Stimulated activated CD4-positive, alpha-beta T cell treated with anti-CD3 and anti-CD28 coated beads, Interleukin-1b, Interleukin-23, amount 100 ng/mL, for 24 hours (primary cell): Measurements from ENCODE around the gene MRPL12.

ENCODE experiments used
- DNase-seq, 4 experiments: peaks; one replicate each; pipeline ENCODE4 v3.0.0-alpha.2; 2020; ENCODE audit warnings: low read depth in 4 of 4, low spot score in 1 of 4

The MRPL12 gene

GRCh38 chr17:81715107-81715871 is 12.1 kb downstream of the MRPL12 start:
- no peak for DNase-seq

- no peak for DNase-seq
These were observed 12.9 kb downstream of the MRPL12 start for GRCh38 chr17:81715872-81716673.

DNA sequence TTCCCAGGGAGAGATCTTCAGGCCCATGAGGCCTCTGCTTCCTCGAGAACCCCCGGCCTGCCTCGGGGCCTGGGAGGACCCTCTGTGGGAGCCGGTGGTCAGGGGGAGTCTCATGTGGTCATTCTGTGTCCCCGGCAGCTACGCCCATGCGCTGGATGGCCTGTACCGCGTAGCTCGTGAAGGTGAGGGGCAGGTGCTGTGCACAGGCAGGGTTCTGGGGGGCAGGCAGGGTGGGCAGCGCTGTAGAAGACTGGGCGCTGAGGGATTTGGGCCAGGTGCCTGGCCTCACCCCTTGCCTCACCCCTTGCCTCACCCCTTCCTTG is 13.5 kb downstream of the MRPL12 start:
- DNase-seq: no peak

DNA sequence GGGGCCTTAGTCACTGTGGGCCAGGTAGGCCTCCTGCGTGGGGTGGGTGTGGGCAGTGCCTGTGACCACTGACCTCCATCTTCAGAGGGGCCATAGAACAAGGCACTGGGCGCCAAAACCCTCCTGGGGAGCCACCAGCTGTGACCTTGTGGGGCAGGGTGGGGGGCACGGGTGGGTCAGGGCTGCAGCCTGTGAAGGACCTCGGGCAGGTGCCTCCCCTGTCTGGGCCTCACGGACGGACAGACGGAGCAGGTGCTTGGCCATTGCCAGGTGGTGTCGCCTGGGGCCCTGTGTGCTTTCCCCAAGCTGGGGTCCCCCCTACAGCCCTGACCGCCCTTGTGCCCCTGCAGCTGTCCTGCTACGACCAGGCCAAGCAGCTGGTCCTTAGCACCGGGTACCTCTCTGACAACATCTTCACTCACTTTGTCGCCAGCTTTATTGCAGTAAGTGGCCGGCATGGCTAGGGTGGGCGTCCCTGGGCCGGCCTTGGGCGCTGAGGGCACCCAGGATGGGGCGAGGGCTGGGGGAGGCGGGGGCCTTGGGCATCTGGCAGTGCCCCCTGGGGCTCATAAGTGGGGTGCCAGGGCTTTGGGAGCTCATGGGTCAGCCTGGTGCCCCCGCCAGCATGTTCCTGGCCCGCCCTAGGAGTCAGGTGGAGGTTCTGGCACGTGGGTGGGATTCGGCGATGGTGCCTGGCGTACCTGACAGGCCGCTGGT is 14.0 kb downstream of the MRPL12 start:
- no peak for DNase-seq

DNA sequence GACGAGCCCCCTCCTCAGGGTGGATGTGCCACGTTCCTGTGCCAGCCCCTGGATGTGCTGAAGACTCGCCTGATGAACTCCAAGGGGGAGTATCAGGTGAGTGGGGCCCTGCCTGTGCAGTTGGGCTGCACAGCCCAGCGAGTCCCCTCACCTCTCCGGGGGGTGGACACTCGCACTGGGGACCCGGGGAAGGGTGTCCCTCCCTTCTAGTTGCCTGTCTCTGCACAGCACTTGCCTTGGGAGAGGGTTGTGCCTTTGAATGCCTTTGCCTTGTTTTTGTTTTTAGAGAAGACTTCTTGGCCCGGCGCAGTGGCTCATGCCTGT is 14.6 kb downstream of the MRPL12 start:
- DNase-seq: no peak

DNA sequence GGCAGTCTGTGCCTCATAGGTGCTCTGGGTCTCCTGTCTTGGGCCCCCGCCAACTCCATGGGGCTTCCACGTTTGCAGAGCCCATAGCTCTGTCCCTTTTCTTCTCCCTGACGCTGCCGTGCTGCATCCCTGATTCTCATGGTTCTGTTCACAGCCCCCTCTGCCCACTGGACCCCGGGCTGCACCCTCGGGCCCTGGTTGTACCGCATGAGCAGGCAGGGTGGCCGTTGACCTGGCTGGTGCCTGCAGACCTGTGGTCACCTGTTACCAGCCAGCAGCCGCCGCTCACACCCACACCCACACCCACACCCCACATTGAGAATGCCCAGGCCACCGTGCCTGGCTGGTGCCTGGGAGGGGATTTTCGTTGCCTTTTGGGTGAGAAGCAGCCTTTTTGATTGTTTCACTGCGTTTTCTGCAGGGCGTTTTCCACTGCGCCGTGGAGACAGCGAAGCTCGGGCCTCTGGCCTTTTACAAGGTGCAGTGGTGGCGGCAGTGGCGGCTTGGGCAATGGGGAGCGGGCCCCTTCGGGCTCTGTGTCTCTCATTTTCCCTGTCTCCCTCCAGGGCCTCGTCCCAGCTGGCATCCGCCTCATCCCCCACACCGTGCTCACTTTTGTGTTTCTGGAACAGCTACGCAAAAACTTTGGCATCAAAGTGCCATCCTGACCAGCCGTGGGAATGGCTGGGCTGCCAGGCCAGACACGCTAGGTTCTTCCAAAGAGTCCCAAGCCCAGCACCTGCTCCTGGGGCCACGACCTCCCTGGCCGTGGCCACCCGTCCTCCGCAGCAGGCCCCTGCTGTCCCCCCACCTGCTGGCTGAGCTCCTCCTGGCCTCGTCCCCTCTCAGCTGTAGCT is 16.5 kb downstream of the MRPL12 start:
- no peak for DNase-seq

DNA sequence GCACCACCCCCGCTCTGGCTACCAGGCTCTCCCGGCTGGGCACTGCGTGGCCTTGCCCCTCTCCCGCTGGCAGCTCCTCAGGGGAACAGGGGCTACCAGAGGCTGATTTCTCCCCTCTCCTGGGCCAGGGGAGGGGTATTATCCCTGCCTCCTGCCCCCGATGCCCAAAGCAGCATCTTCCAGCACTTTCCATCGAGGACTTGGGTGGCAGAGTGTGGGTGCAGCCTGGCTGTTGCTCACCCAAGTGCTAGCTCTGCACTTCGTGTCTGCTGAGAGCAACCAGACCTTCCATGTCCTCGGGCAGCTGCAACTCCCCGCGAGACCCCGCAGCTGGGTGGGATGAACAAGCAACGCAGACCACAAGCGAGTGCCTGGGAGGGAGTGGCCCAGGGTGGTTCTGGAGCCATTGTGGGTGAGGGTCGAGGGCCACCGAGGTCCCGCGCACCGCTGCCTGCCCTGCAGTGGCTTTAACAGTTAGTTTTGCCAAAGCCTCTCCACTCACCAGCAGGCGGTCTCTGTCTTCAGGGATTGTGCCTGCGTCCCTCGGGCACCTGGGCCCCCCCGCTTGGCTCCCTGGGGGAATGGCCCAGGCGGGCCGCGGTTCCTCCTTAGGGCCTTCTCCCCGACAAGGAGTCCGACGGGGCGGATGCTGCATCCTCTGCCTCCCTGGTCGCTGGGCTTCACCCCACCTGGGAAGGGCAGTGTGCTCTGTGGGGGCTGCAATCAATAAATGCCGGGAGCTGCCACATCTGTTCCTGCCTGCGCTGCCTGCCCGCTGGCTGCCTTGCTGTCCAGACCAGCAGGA is 17.3 kb downstream of the MRPL12 start:
- DNase-seq: no peak

DNA sequence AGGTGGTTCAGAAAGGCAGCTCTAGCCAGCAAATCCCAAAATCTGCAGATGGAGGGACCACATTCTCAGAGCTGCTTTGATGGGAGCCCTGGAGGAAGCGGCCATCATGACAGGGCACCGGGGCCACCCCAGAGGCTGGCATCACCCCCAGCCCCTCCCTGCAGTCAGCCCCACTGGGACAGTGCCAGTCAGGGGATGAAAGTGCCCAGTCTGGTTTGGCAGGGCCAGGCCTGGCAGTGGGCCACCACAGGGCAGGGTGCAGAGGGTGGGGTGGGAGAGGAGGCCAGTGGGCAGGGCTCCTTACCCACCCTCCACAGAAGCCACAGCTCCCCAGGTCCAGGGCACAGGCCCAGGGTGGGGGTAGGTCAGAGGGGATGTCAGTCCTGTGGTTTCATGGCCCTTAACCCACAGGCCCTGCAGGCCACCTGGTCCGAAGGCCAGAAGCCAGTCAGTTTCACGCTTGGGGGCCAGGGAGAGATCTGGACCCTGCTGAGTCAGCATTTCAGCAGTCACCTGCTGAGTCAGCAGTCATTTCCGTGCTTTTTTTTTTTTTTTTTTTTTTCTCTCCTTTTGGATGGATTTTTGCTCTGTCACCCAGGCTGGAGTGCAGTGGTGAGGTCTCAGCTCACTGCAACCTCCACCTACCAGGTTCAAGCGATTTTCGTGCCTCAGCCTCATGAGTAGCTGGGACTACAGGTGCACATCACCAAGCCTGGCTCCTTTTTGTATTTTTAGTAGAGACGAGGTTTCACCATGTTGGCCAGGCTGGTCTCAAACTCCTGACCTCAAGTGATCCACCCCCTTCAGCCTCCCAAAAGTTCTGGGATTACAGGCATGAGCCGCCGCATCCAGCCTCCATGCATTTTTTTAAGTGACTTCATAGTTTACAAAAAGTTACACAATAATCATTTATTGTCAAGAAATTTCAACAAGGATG is 19.3 kb downstream of the MRPL12 start:
- DNase-seq: no peak

DNA sequence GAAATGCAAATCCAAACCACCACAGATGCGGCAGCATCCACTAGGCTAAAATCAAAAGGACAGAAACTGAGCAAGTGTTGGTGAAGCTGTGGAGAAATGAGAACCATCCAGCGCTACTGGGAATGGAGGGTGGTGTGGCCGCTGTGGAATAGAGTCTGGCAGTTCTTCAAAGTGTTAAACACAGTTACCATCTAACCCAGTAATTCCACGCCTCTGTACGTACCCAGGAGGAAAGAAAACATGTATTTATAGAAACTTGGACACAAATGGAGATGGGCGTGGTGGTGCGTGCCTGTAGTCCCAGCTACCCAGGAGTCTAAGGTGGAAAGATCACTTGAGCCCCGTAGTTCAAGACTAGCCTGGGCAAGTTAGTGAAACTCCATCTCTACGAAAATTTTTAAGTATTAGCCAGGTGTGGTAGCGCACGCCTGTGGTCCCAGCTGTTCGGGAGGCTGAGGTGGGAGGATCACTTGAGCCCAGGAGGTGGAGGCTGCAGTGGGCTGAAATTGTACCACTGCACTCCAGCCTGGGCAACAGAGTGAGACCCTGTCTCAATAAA is 20.6 kb downstream of the MRPL12 start:
- no peak for DNase-seq

GRCh38 chr17:81725439-81725838 is 22.3 kb downstream of the MRPL12 start:
- no peak for DNase-seq

DNA sequence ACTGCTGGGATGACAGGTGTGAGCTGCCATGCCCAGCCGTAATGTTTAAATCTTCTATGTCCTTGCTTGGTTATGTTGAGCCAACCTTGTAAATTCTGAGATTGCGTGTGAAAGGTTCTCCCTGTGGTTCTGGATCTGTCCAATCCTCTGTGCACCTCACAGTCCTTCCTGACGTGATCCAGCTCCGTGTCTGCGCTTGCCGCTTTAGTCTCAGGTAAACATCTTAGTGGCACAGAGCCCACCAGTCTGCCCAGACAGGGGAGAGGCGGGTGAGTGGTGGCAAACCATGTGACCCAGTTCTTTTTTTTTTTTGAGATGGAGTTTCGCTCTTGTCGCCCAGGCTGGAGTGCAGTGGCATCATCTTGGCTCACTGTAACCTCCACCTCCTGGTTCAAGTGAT is 22.8 kb downstream of the MRPL12 start:
- DNase-seq: no peak

DNA sequence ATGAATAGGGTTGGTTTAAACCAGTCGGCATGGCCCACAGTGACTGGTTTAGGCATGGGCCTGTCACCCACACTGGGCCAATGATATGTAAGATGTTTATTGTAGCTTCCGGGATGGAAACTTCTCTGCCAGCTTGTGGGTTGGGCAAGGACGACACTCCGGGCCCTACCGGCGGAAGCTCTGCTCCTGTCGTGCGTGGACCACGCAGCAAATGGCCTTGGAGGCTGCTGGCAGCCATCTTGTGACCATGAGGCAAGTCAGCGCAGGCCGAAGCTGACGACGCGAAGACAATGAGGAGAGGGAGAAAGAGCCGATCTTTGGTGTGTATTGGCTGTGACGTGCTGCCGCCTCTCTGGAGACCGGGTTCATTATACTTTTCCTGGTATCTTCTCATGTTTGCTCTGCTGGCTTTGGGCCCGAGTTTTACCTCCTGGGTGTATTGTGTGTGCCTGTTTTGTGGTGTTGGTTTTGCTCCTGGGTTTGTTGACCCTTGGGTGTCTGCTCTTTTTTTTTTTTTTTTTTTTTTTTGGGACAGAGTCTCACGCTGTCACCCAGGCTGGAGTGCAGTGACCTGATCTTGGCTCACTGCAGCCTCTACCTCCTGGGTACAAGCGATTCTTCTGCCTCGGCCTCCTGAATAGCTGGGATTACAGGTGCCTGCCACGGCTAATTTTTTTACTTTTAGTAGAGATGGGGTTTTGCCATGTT is 24.3 kb downstream of the MRPL12 start:
- DNase-seq: no peak

- DNase-seq: peak in 2 of 4 experiments; percentile 48 to 64
These were observed 30.6 kb downstream of the MRPL12 start for GRCh38 chr17:81733507-81734404.

- DNase-seq: no peak
These were observed 31.5 kb downstream of the MRPL12 start for GRCh38 chr17:81734405-81735263.

- no peak for DNase-seq
These were observed 32.3 kb downstream of the MRPL12 start for GRCh38 chr17:81735264-81736102.
